ENCODE data around the gene LRMDA. TPM values are rescaled to one million over a fixed set of nuclear protein-coding genes. Genes with fewer than 3 reads are reported as not detected.

The LRMDA gene
- total RNA-seq, 1 donor from 2014 or later = 5.2 TPM

- no peaks in the 10 kb centered on the region for H3K36me3 ChIP-seq
- no peaks in the 10 kb centered on the region for H3K36me3 Mint-ChIP-seq
- H3K4me1 Mint-ChIP-seq = peaks cover 47% of the 10 kb centered on the region
Observed at GRCh38 chr10:76108563-76109359, 677.3 kb downstream of the LRMDA start.

GRCh38 chr10:76111404-76111803, 680.0 kb downstream of the LRMDA start:
- Histone ChIP-seq H3K4me3 (no peak overlapping the region), H3K4me1 (peaks cover 36% of the 10 kb centered on the region), H3F3A (ENCODE audit: low read depth) (no peaks in the 10 kb centered on the region), H3K36me3 (no peaks in the 10 kb centered on the region), H3K9me3 (ENCODE audit: low read depth) (no peaks in the 10 kb centered on the region), H3K4me2 (no peak overlapping the region), H3K79me2 (ENCODE audit: low read depth) (no peaks in the 10 kb centered on the region), H3K9ac (no peak overlapping the region), H3K27me3 (no peaks in the 10 kb centered on the region), H4K20me1 (ENCODE audit: low read depth) (no peaks in the 10 kb centered on the region), H3K27ac (no peak overlapping the region), H2AFZ (replicated peaks) (no peak overlapping the region)
- no peak for DNase-seq (ENCODE audit: low spot score)
- no peak overlapping the region for H3K4me3 Mint-ChIP-seq
- H3K36me3 Mint-ChIP-seq = no peaks in the 10 kb centered on the region
- TF ChIP-seq EZH2 (IDR thresholded peaks at IDR 0.05) = no peak
- no peak for TF ChIP-seq CTCF (IDR thresholded peaks at IDR 0.05)
- no peak for TF ChIP-seq EZH2phosphoT487 (IDR thresholded peaks at IDR 0.05)
- peaks cover 52% of the 10 kb centered on the region for H3K4me1 Mint-ChIP-seq
- no peak overlapping the region for H3K27ac Mint-ChIP-seq
- H3K27me3 Mint-ChIP-seq (ENCODE audit: insufficient read depth, low read depth) = peaks cover 9% of the 10 kb centered on the region
- peaks cover 7% of the 10 kb centered on the region for H3K9me3 Mint-ChIP-seq

More at GRCh38 chr10:76108563-76109359, 677.3 kb downstream of the LRMDA start:
- no peak overlapping the region for H3K27ac ChIP-seq
- DNase-seq (ENCODE audit: low spot score) = no peak
- H3K4me2 ChIP-seq = no peak overlapping the region
- H3K27ac Mint-ChIP-seq = no peak overlapping the region
- H3K4me1 ChIP-seq = peaks cover 33% of the 10 kb centered on the region
- H2AFZ ChIP-seq (replicated peaks) = no peak overlapping the region
- H3K27me3 ChIP-seq = no peaks in the 10 kb centered on the region
- TF ChIP-seq EZH2phosphoT487 (IDR thresholded peaks at IDR 0.05) (no peak), CTCF (IDR thresholded peaks at IDR 0.05) (no peak), EZH2 (IDR thresholded peaks at IDR 0.05) (no peak)
- no peaks in the 10 kb centered on the region for H3K79me2 ChIP-seq (ENCODE audit: low read depth)
- peaks cover 7% of the 10 kb centered on the region for H3K9me3 Mint-ChIP-seq
- H4K20me1 ChIP-seq (ENCODE audit: low read depth) = no peaks in the 10 kb centered on the region
- no peaks in the 10 kb centered on the region for H3K9me3 ChIP-seq (ENCODE audit: low read depth)
- H3F3A ChIP-seq (ENCODE audit: low read depth) = no peaks in the 10 kb centered on the region
- no peak overlapping the region for H3K4me3 Mint-ChIP-seq
- H3K27me3 Mint-ChIP-seq (ENCODE audit: insufficient read depth, low read depth) = peaks cover 11% of the 10 kb centered on the region
- H3K9ac ChIP-seq = no peak overlapping the region
- H3K4me3 ChIP-seq = no peak overlapping the region

- no peaks in the 10 kb centered on the region for H3K79me2 ChIP-seq (ENCODE audit: low read depth)
- no peak overlapping the region for H3K4me2 ChIP-seq
- H4K20me1 ChIP-seq (ENCODE audit: low read depth) = no peaks in the 10 kb centered on the region
- peaks cover 9% of the 10 kb centered on the region for H3K27me3 Mint-ChIP-seq (ENCODE audit: insufficient read depth, low read depth)
- H3K9me3 ChIP-seq (ENCODE audit: low read depth) = no peaks in the 10 kb centered on the region
- H3K36me3 Mint-ChIP-seq = no peaks in the 10 kb centered on the region
- peaks cover 28% of the 10 kb centered on the region for H3K4me1 ChIP-seq
- no peak for DNase-seq (ENCODE audit: low spot score)
- no peak overlapping the region for H3K9ac ChIP-seq
- peaks cover 47% of the 10 kb centered on the region for H3K4me1 Mint-ChIP-seq
- H3K9me3 Mint-ChIP-seq = peaks cover 7% of the 10 kb centered on the region
- no peaks in the 10 kb centered on the region for H3K27me3 ChIP-seq
- H3K27ac ChIP-seq = no peak overlapping the region
- H3F3A ChIP-seq (ENCODE audit: low read depth) = no peaks in the 10 kb centered on the region
- H2AFZ ChIP-seq (replicated peaks) = peak overlapping the region; percentile 9
- no peak overlapping the region for H3K4me3 ChIP-seq
- TF ChIP-seq EZH2phosphoT487 (IDR thresholded peaks at IDR 0.05) (no peak), EZH2 (IDR thresholded peaks at IDR 0.05) (no peak), CTCF (IDR thresholded peaks at IDR 0.05) (no peak)
- H3K4me3 Mint-ChIP-seq = no peak overlapping the region
- peak overlapping the region; percentile 42 for H3K27ac Mint-ChIP-seq
- H3K36me3 ChIP-seq = no peaks in the 10 kb centered on the region
Observed at GRCh38 chr10:76111986-76112825, 680.8 kb downstream of the LRMDA start.

Data from neural progenitor cell (in vitro differentiated cells).